ENCODE results near the gene ECT2L.
"Not testable (repeated sequence)": the region's sequence is repeated elsewhere in the genome, so short reads cannot be mapped to it uniquely, and the experiment has no call there.

Gene ECT2L

DNA sequence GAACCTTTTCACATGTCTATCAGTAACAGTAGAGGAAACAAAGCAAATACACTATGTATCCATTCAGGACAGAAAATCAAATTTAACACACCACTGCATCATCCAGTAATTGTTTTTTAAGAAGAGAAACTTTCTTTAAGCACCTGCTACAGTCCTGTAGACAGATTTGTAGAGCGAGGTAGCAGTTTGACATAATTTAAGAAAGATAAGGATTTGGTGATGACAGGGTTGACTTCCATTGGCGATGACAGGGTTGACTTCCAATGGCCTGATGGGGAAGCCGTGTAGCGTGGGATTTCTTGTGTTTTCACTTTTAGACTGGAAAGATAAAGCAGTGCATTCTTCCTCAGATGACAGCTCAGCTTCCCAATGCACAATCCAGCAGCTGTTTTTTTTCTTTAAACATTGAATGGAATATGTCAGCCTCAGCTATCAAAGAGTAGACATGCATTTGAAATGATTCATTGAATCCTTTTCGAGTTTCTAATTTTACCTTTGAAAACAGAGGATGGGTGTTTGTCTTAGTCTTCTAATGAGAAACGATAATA lies 68.5 kb downstream of the ECT2L start:
- no peak for DNase-seq

- DNase-seq = no peak
These were observed 69.7 kb downstream of the ECT2L start for GRCh38 chr6:138865480-138866109.

DNA sequence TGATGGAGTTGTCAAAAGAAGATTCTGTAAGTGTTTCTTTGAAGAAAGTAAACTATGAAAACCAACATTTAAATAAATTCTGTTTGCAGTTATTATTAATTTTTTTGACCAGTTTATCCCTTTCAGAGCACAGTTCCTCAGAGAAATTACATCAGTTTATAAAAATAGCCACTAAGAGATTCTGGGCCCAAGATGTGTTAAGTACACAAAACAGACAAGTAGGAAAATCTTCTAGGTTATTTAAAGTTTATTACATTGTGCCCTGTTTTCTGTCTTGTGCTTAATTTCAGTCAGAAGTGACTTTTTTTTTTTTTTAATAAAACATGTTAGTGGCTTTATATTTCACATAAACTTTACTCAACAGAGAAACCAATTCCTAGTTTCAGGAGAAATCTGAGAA lies 72.3 kb downstream of the ECT2L start:
- no peak for DNase-seq

GRCh38 chr6:138869398-138869797 lies 73.5 kb downstream of the ECT2L start:
- DNase-seq = no peak

DNA sequence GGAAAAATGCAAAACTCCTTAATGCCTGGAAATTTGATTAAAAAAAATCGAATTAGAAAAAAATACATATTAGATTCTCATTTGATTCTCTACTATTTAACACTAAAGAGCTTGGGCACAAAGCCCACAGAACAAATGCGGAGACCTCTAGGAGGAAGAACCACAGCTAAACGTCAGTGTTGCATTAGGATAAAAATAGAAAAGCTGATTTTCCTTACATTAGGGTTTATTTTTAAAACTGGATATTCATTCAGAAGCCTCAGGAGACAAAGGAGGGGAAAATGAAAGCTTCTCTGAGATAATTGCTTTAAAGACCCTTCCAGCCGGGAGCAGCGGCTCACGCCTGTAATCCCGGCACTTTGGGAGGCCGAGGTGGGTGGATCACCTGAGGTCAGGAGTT lies 77.3 kb downstream of the ECT2L start:
- DNase-seq = no peak

GRCh38 chr6:138882369-138883017 lies 86.6 kb downstream of the ECT2L start:
- no peak for DNase-seq

DNA sequence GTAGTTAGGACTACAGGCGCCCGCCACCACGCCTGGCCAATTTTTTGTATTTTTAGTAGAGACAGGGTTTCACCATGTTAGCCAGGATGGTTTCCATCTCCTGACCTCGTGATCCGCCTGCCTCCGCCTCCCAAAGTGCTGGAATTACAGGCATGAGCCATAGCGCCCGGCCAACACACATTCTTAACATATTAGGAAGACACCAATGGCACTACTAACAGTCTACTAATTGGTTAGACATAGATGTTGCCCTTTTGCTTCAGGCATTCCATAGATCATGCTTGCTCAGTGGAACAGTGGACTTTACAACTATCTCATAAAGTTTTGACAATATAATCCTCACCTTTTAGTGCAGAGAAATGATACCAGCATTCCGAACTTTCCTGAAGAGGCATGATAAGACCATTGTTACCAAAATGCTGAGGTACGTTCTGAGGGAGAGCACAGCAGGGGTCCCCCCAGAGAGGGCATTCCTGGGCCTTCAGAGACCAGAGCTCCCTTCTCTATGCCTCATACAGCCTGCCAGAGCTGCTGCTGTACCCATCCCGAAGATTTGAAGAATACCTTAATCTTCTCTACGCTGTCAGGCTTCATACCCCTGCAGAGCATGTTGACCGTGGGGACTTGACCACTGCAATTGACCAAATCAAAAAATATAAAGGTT lies 89.4 kb downstream of the ECT2L start:
- no peak for DNase-seq

GRCh38 chr6:138891255-138891986 lies 95.5 kb downstream of the ECT2L start:
- DNase-seq = no peak

GRCh38 chr6:138896104-138896756 lies 100.3 kb downstream of the ECT2L start:
- no peak for DNase-seq

DNA sequence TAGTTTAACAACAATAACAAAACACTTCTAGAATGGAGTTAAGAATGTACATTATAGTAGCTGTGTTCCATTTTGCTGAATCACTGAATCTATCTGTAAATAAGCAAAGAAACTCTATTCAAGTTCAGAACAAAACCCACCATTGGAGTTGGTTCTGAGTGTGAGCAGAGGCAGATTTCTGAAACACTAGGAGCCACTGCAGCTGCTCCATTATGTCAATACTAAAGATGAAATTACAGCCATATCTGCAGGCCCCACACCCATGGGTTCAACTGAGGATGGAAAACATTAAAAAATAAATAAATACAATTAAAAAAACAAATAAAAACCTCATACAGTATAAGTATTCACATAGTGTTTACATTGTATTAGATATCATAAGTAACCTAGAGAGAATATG lies 101.1 kb downstream of the ECT2L start:
- DNase-seq = no peak

- no peak for DNase-seq
These were observed 111.3 kb downstream of the ECT2L start for GRCh38 chr6:138907167-138907566.

DNA sequence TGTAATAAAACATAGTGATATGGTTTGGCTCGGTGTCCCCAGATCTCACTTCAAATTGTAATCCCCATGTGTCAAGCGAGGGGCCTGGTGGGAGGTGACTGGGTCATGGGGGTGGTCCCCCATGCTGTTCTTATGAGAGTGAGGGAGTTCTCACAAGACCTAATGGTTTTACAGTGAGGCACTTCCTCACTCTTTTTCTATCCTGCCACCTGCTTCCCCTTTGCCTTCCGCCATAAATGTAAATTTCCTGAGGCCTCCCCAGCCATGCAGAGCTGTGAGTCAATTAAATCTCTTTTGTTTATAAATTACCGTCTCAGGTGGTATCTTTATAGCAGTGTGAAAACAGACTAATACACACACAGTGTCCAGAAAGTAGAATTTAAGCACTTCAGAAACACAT lies 113.6 kb downstream of the ECT2L start:
- DNase-seq = no peak

GRCh38 chr6:138909975-138910374 lies 114.1 kb downstream of the ECT2L start:
- no peak for DNase-seq

DNA sequence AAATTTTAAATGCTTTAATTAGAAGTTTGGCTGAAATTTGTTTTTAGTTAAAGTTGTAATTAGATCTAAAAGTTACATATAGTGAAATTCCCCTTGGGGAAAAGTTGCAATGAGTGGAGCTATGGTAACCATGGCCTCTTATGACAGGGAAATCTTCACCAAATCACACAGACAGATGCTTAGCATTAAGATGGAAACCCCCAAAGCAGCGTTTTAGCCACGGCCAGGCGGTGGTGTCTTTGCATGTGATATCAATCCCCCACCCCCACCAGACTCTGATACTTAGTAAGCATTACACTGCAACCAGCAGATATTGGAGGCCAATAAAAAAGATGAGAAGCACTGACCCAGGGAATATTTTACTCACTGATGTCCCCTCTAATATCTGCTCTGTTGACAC lies 116.4 kb downstream of the ECT2L start:
- no peak for DNase-seq

DNA sequence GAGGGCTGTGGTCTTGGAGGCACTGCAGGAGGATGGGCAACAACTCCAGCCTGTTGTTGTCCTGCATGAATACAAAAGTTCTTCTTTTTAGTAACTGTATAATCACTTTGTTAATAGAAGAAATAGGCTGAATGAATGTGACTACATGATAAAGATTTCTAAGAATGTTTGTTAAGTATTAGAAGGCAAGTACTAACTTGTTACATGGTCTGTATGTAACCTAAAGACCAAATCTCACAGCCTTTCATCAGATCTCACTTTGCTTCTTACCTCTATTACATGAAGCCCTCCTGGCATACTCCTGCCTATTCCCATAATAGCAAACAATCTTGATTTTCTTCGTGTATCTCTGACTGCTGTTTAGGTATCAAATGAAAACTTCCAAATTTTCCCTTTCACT lies 118.8 kb downstream of the ECT2L start:
- DNase-seq = no peak

DNA sequence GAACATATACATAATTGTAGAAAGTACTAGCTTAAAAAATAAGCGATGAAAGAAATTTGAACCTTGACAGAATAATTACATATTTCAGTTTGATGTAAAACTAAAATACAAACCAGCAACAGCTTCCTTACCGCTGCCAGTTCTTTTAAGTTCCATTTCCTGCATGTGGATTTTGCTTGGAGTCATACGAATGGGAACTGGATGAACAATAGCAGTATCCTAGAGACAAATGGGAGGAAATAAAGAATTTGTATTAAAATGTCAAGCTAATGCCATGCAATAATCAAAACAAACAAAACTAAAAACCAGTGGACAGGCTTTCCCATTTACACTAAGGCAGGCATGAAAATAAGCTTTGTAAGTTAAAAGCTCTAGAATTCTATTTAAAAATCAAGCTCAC lies 125.0 kb downstream of the ECT2L start:
- no peak for DNase-seq

GRCh38 chr6:138923561-138923960 lies 127.7 kb downstream of the ECT2L start:
- DNase-seq = peak; percentile 86

GRCh38 chr6:138925806-138926205 lies 129.9 kb downstream of the ECT2L start:
- DNase-seq = no peak

GRCh38 chr6:138926579-138926978 lies 130.7 kb downstream of the ECT2L start:
- DNase-seq = no peak

GRCh38 chr6:138931660-138932059 lies 135.8 kb downstream of the ECT2L start:
- no peak for DNase-seq

DNA sequence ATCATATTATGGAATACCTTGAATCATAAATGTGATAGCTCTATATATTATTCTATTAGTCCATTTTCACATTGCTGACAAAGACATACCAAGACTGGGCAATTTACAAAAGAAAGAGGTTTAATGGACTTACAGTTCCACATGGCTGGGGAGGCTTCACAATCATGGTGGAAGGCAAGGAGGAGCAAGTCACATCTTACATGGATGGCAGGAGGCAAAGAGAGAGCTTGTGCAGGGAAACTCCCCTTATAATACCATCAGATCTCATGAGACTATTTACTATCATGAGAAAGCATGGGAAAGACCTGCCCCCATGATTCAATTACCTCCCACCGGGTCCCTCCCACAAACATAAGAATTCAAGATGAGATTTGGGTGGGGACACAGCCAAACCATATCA lies 141.0 kb downstream of the ECT2L start:
- DNase-seq = not testable (repeated sequence)

DNA sequence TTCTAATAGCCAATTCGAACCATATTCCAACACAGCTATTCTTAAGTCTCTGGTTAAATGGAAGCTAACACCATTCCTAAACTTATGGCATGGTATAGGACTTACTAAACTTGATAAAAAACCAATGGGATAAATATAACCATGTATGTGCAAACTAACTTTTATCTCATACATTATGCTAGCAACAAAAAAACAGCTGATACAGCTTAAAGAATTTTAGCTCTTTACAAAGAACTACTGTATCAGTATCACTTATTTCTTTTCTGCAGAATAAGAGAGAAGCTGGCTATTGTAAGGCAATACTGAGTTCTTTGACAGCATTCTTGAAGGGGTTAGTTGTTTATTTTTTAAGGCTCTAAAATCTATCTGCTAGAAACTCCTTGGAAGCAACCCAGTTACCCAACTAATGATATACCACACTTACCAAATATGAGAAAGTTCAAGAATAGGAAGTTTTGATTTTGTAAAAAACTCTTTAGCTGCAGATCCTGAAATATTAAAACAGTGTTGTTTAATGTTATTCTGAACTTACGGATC lies 147.3 kb downstream of the ECT2L start:
- no peak for DNase-seq

DNA sequence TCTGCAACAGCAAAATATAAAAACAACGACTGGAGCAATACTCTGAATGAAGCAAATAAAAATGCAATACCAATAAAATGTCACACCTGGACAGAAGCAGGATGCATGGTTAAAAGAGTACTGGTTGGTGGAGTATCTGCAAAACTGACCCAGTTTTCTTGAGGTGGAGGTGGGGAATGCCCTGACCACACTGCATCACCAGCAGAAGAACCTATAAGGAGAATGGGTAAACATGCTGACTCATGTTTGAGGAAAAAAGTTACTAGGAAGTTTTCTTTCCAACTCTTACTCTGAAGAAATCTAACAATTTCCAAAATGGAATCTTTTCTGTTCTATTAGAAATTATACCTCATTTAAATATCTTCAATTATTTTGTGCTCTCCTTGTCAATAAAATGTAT lies 148.5 kb downstream of the ECT2L start:
- no peak for DNase-seq

All from NCI-H524 treated with DMSO at 0.1 percent for 48 hours (cell line).